Left kidney (tissue), 8 donors: ENCODE measurements around the gene WDR87. TPM values are rescaled to one million over a fixed set of nuclear protein-coding genes. Genes with fewer than 3 reads are reported as not detected.

Experiments
- DNase-seq: peaks from one replicate; pipeline ENCODE4 v3.0.0-alpha.2; 2013
- long read RNA-seq, 8 donors: transcript quantifications; one replicate each; lab custom pipeline, GENCODE V29; 2026
- polyA plus RNA-seq: library from polyadenylated mRNA; unstranded; fragments of 120-200 nt; gene quantifications from one replicate; pipeline ENCODE4 v1.2.1, GENCODE V29; 2013; ENCODE audit not compliant: insufficient read length

Gene WDR87
- 0.03 TPM for polyA plus RNA-seq
- long read RNA-seq, donor 1, result 0 reads
- long read RNA-seq, donor 2, result 0 reads
- long read RNA-seq, donor 3, result 0 reads
- long read RNA-seq, donor 4, result 0 reads
- long read RNA-seq, donor 5, result 0 reads
- long read RNA-seq, donor 6, result 0 reads
- long read RNA-seq, donor 7, result 0 reads
- long read RNA-seq, donor 8, result 0 reads

- DNase-seq, result peak; percentile 79
Observed at GRCh38 chr19:37905946-37906868, at the start of gene WDR87. Gene WDR87 (minus strand): TSS chr19:37906594. CDS start chr19:37898239, 8,355 bp downstream.

DNA sequence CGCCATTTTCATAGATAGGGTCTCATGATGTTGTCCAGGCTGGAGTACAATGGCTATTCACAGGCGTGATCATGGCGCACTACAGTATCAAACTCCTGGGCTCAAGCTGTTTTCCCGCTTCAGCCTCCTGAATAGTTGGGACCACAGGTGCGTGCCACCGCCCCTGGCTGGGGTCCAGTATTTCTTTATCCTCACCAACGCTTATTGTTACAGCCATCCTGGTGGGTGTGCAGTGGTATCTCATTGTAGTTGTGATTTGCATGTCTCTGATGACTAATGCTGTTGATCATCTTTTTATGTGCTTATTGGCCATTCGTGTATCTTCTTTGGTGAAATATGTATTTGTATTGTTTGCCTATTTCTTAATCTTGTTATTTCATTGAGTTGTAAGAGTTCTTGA is 49.6 kb upstream of the WDR87 start:
- no peak for DNase-seq

DNA sequence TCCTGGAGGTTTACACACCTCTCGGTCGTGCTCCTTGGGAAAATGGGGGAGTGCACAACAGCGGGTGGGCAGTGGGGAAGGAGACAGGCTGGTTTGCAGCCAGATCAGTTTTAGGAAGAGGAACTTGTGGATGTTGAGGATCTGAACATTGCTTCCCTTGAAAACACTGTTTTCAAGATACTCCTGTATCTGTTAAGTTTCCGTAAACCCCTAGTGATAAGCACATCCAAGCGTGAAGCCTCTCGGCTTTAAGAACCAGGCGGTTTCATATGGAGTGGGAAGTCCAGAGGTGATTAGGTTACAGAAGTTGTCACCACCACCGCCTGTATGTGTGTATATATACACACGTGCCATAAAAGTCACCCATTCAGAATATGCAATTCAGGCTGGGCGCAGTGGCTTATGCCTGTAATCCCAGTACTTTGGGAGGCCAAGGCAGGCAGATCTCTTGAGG is 48.1 kb upstream of the WDR87 start:
- no peak for DNase-seq

DNA sequence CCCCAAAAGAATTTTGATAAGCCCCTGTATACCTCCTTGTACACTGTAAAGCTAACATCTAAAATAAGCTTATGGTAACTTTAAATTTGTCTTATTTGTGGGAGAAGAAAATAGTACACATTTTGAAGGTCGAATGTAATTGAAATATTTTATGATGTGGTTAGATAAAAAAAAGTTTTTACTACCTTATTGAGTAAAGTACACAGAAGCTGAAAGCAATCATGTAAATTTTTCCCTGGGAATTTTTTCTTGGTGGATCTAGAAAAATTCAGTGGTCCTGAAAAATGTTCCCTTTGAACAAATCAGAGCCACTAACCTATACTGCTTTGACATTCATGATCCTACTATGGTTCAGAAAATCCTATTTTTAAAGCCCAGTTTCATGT is 47.5 kb upstream of the WDR87 start:
- DNase-seq, result no peak

DNA sequence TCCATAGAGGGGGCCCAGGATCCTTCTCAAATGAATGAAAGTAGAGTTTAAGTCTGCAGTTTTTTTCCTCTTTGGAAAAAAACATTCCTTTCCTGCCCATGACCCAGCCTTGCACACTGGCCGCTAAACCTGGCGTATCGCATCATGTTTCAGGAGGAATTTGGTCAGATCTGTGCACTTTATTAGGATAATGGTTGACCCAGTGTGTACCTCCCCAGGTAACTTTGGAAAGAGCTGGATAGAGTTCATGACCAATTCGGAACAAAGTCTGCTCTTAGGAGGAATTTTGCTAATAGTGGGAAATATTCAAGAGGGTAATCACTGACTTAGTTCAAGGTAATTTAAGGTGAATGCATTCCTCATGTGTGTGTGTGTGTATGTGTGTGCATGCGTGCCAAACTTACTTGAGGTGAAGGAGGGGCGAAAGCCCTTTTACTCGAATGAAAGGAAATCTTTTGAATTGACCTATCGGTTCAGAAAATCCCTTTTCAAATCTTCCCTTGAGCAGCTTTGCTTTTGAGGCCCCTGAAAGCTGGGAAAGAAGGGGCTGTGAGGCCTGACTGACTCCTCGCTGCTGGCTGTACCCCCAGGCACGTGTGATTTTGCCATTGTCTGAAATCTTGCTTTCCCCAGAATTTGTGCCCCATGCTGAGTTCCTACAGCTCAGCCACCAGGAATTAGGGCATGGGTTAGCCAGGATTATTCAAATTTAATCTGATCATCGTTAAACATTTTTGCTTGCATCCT is 47.0 kb upstream of the WDR87 start:
- peak; percentile 44 for DNase-seq

DNA sequence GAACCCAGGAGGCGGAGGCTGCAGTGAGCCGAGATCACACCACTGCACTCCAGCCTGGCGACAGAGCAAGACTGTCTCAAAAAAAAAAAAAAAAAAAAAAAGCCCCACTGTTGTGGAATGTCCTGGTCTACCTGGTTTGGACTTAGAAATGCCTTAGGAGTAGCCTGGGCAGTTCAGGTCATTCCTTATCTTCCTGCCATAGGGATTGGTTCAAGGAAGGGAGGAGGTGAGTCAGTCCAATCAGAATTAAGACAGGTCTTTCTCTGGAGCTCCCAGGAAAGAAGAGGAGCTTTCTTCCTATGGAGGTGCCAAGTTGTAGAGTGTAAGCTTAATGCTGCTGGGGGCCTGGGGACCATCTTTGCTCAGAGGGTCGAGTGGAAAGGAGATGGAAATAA is 45.4 kb upstream of the WDR87 start:
- no peak for DNase-seq

- DNase-seq, result no peak
Observed at GRCh38 chr19:37950471-37951175, 44.2 kb upstream of the WDR87 start.

DNA sequence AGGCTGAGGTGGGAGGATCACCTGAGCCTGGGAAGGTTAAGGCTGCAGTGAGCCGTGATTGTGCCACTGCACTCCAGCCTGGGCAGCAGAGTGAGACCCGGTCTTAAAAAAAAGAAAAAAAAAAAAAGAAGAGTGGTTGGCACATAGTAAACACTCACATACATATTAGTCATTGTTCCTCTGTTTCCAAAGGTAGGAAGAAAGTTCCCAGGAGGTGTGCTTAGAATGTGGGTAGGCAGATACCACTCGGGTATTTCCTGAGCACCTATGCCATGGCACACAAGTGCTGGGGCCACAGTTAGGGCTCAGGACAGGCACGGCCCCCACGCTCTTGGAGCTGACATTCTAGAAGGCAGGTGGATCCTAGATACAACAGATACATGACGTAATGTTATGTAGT is 42.0 kb upstream of the WDR87 start:
- no peak for DNase-seq

- DNase-seq, result no peak
Observed at GRCh38 chr19:37947778-37948177, 41.4 kb upstream of the WDR87 start.

DNA sequence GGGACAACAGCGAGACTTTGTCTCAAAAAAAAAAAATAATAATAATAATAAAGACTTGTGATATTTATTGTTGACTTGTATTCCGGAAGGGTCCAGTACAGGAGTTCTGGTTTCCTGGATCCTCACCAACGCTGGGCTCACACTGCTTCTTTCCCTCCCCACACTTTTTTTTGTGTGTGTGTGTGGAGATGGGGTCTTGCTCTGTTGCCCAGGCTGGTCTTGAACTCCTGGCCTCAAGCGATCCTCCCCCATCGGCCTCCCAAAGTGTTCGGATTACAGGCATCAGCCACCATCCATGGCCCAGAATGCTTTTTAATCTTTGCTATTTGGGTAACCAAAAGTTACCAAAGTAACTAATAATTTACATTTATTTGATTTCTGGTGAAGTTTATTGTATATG is 39.7 kb upstream of the WDR87 start:
- DNase-seq, result no peak

GRCh38 chr19:37943480-37943879 is 37.1 kb upstream of the WDR87 start:
- DNase-seq, result no peak

DNA sequence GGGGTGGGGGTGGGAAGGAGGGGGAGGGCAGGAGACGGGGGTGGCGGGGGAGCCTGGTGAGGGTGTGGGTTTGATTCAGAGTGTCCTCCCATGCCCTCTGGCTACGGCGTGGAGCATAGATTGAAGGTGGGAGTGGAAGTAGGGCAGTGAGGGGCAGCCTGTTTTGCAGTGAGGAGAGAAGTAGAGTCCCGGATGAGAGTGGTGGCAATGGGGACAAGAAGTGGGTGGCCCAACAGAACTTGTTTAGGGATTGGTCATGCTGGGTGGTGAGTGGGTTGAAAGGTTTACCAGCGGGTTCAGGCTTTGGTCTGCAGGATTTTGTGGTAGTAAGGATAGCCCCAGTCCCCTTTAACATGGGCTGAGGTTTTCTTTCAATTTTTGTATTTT is 36.1 kb upstream of the WDR87 start:
- DNase-seq, result no peak

DNA sequence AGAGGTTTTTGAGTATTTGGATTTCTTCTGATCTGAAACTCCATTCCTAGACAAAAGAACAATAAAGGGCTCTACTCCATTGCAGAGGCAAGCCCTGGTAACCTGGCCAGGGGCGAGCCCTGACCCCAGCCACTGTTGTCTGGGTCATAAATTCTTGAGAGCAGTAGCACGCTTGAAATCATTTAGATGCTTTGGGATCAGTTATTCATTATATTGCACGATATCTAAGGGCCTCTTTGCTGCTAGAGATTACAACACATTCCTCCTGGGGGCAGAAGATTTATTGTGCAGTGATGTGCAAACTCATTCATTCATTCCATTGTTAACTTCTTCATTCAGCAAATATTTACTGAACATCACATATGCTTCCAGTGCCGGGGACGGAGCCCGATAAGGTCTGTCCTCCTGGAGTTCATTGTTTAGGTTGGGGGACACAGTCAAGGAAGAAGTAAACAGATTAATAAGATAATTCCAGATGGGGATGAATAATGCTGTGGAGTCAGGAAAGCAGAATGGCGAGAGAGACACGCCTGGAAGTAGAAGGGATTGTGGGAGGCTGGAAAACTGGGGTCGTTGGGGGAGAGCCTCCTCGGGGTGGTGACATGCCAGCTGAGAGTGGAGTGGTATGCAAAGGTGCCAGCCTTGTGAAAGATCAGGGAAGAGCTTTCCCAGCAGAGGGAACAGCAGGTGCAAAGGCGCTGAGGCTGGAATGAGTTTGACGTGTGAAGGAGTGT is 35.6 kb upstream of the WDR87 start:
- DNase-seq, result no peak

DNA sequence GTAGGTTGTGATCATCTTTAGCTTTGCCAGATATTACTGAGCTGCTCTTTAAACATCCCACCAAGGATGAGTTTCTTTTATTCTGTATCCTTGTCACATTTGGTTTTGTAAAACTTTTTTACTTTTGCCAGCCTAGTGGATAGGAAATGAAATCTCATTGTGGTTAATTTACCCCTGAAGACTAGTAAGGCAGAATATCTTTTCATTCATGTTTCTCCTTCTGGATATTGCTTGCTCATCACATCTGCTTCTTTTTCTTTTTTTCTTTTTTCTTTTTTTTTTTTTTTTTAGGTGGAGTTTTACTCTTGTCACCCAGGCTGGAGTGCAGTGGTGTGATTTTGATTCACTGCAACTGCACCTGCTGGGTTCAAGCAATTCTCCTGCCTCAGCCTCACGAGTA is 32.0 kb upstream of the WDR87 start:
- DNase-seq, result no peak

GRCh38 chr19:37936886-37937285 is 30.5 kb upstream of the WDR87 start:
- no peak for DNase-seq

- DNase-seq, result no peak
Observed at GRCh38 chr19:37936166-37936565, 29.8 kb upstream of the WDR87 start.

DNA sequence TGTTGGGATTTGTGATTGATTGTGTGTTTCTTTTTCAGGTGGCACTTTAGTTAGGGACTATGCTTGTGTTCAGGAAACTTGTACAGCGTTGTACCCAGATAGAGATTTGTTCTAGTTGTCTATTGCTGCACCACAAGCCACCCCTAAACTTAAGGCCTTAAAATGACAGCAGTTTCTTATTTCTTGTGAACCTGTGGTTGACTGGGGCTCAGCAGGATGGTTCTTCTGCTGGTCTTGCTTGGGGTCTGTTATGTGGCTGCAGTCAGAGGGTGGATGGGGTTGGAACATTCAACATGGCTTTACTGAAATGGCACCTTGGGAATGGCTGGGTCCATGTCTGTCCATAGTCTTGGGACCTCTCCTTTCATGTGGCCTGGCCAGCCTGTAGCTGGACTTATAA is 28.9 kb upstream of the WDR87 start:
- no peak for DNase-seq

- no peak for DNase-seq
Observed at GRCh38 chr19:37933937-37934358, 27.6 kb upstream of the WDR87 start.

- no peak for DNase-seq
Observed at GRCh38 chr19:37932985-37933936, 26.9 kb upstream of the WDR87 start.
